HL-60 (cell line): ENCODE measurements around the gene FUZ.

Experiments used
- GABPA ChIP-seq: IDR thresholded peaks from 2 replicates; pipeline ENCODE4 v1.6.1; 2012; ENCODE audit warnings: low read depth
- POLR2AphosphoS5 ChIP-seq: IDR thresholded peaks from 2 replicates; pipeline ENCODE4 v1.6.1; 2012; ENCODE audit warnings: low read depth
- TF ChIP-seq, protein P1 (sequence below): IDR thresholded peaks from one replicate; pipeline ENCODE4 v1.5.1; 2011; ENCODE audit warnings: low read length, control low read depth, inconsistent platforms; ENCODE audit not compliant: insufficient read depth
- TF ChIP-seq, protein P2 (sequence below): IDR thresholded peaks from 2 replicates; pipeline ENCODE4 v1.6.1; 2012; ENCODE audit warnings: low read depth; ENCODE audit not compliant: insufficient replicate concordance

DNA sequence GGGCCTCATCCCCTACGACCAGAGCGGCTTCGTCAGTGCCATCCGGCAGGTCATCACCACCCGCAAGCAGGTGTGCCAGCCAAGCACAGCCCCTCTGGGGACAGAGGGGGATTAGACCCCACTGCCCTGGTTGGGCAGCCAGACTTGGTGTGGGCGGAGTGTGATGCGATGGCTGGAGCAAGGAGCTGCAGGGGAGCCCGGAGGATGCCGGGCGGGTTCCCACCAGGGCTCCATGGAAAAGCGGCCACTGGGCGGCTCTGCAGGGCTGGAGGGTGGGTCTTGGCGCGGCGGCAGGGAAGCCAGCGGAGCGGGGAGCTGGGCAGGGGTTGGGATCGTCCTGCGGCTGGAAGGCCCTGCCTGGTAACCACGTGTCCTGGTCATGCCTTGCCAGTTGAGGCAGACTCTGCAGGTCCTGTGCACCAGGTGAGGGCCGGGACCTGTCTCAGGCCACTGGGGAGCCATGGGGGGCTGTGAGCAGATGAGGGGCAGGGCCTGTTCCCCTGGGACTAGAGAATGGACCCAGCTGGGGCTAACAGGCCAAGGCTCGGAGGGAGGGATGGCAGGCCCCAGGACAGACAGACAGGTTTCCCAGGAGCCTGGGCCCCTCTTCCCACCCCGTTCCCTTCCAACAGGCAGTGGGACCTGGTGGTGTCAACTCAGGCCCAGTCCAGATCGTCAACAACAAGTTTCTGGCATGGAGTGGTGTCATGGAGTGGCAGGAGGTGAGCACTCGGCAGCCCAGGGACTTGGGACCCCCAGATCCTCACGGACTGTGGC is 44.2 kb upstream of the FUZ start:
- TF ChIP-seq POLR2AphosphoS5 (no peak; the same call in 1 of the 2 replicates), GABPA (no peak)
- TF ChIP-seq, protein P1, sequence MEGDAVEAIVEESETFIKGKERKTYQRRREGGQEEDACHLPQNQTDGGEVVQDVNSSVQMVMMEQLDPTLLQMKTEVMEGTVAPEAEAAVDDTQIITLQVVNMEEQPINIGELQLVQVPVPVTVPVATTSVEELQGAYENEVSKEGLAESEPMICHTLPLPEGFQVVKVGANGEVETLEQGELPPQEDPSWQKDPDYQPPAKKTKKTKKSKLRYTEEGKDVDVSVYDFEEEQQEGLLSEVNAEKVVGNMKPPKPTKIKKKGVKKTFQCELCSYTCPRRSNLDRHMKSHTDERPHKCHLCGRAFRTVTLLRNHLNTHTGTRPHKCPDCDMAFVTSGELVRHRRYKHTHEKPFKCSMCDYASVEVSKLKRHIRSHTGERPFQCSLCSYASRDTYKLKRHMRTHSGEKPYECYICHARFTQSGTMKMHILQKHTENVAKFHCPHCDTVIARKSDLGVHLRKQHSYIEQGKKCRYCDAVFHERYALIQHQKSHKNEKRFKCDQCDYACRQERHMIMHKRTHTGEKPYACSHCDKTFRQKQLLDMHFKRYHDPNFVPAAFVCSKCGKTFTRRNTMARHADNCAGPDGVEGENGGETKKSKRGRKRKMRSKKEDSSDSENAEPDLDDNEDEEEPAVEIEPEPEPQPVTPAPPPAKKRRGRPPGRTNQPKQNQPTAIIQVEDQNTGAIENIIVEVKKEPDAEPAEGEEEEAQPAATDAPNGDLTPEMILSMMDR: no peak
- TF ChIP-seq, protein P2, sequence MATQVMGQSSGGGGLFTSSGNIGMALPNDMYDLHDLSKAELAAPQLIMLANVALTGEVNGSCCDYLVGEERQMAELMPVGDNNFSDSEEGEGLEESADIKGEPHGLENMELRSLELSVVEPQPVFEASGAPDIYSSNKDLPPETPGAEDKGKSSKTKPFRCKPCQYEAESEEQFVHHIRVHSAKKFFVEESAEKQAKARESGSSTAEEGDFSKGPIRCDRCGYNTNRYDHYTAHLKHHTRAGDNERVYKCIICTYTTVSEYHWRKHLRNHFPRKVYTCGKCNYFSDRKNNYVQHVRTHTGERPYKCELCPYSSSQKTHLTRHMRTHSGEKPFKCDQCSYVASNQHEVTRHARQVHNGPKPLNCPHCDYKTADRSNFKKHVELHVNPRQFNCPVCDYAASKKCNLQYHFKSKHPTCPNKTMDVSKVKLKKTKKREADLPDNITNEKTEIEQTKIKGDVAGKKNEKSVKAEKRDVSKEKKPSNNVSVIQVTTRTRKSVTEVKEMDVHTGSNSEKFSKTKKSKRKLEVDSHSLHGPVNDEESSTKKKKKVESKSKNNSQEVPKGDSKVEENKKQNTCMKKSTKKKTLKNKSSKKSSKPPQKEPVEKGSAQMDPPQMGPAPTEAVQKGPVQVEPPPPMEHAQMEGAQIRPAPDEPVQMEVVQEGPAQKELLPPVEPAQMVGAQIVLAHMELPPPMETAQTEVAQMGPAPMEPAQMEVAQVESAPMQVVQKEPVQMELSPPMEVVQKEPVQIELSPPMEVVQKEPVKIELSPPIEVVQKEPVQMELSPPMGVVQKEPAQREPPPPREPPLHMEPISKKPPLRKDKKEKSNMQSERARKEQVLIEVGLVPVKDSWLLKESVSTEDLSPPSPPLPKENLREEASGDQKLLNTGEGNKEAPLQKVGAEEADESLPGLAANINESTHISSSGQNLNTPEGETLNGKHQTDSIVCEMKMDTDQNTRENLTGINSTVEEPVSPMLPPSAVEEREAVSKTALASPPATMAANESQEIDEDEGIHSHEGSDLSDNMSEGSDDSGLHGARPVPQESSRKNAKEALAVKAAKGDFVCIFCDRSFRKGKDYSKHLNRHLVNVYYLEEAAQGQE: no peak
